ENCODE measurements around the gene FGFR1OP2.

The FGFR1OP2 gene

DNA sequence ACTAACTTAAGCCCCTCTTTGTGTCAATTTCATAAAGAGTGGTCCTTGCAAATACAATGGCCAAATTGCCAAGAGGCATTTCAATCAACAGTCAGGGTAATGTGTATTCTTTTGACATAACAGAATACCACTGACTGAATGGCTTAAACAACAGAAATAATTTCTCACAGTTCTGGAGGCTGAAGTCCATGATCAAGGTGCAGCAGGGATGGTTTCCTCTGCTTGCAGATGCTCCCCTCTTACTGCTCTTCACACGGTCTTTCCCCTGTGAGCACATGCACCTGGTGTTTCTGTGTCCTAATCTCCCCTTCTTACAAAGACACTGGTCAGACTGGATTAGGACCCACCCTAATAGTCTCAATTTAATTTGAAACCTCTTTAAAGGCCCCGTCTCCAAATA is 31.9 kb downstream of the FGFR1OP2 start:
- no peak for DNase-seq (ENCODE audit: low read depth)
- H3K4me3 ChIP-seq (ENCODE audit: low read depth, low read length): no peak overlapping the region
- TF ChIP-seq POLR2A (IDR thresholded peaks at IDR 0.05; ENCODE audit: extremely low read depth, insufficient read length) (no peak), MYC (IDR thresholded peaks at IDR 0.05; ENCODE audit: low read depth, low read length) (no peak)
- TF ChIP-seq, protein P1, sequence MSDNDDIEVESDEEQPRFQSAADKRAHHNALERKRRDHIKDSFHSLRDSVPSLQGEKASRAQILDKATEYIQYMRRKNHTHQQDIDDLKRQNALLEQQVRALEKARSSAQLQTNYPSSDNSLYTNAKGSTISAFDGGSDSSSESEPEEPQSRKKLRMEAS (IDR thresholded peaks at IDR 0.05; ENCODE audit: low read depth, low read length): no peak
- TF ChIP-seq, protein P2, sequence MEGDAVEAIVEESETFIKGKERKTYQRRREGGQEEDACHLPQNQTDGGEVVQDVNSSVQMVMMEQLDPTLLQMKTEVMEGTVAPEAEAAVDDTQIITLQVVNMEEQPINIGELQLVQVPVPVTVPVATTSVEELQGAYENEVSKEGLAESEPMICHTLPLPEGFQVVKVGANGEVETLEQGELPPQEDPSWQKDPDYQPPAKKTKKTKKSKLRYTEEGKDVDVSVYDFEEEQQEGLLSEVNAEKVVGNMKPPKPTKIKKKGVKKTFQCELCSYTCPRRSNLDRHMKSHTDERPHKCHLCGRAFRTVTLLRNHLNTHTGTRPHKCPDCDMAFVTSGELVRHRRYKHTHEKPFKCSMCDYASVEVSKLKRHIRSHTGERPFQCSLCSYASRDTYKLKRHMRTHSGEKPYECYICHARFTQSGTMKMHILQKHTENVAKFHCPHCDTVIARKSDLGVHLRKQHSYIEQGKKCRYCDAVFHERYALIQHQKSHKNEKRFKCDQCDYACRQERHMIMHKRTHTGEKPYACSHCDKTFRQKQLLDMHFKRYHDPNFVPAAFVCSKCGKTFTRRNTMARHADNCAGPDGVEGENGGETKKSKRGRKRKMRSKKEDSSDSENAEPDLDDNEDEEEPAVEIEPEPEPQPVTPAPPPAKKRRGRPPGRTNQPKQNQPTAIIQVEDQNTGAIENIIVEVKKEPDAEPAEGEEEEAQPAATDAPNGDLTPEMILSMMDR (IDR thresholded peaks at IDR 0.05; ENCODE audit: low read depth, low read length): no peak

DNA sequence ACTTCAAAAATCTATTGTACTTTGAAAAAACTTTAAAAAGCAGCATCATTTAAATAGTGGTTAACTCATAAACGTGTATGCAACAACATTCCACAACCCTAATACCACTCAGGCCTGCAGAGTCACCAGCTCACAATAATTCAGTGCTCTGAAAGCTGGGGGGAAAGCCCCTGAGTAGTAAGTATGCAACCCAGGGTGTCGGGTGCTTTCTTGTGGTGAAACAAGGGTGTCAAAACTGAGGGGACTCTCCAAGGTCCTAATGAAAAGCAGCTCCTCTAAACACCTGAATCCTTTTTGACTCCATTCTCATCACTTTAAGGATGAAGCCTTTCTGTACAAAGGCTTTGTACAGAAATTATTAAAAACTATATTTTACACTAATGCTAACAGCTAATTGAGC is 33.7 kb downstream of the FGFR1OP2 start:
- no peak for DNase-seq (ENCODE audit: low read depth)
- TF ChIP-seq, protein P1 (IDR thresholded peaks at IDR 0.05; ENCODE audit: low read depth, low read length): no peak
- TF ChIP-seq MYC (IDR thresholded peaks at IDR 0.05; ENCODE audit: low read depth, low read length): no peak
- TF ChIP-seq POLR2A (IDR thresholded peaks at IDR 0.05; ENCODE audit: extremely low read depth, insufficient read length): no peak
- TF ChIP-seq, protein P2 (IDR thresholded peaks at IDR 0.05; ENCODE audit: low read depth, low read length): no peak
- H3K4me3 ChIP-seq (ENCODE audit: low read depth, low read length): no peak overlapping the region

DNA sequence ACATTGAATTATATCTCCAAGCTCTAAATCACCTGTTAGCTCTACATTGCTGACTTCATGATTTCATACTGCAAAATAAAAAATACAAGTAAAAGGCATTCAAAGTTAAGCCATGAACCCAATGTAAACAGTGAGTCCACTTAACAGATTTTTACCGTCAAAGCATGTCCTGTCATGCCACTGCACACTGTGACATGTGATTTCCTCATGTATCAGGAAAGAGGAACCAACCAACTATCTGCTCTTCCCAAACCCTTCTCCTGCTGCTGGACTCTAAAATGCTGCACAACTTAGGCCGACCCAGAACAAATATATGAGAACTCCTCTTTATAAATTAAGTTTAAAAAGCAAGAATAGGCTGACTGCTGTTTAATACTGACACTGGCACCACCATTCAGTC is 38.4 kb downstream of the FGFR1OP2 start:
- TF ChIP-seq, protein P1 (IDR thresholded peaks at IDR 0.05; ENCODE audit: low read depth, low read length): peak; percentile 82
- TF ChIP-seq, protein P2 (IDR thresholded peaks at IDR 0.05; ENCODE audit: low read depth, low read length): no peak
- TF ChIP-seq POLR2A (IDR thresholded peaks at IDR 0.05; ENCODE audit: extremely low read depth, insufficient read length): no peak
- DNase-seq (ENCODE audit: low read depth): no peak
- no peak overlapping the region for H3K4me3 ChIP-seq (ENCODE audit: low read depth, low read length)

DNA sequence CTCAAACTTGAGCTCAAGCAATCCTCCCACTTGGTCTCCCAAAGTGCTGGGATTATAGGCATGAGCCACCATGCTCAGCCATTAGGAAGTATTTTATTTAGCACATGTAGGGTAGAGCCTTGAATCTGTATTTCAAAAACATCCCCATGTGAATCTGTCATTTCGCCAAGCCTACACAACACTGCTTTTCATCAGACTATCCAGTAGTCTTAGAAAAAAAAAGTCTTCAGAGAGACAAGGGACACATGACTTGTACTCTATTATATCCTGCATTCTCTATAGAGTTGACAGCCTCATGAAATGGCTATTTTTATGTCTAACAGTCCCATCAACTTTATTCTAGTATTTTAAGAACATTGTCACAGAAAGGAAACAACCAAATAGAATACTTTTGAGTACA is 40.5 kb downstream of the FGFR1OP2 start:
- TF ChIP-seq, protein P1 (IDR thresholded peaks at IDR 0.05; ENCODE audit: low read depth, low read length): no peak
- no peak for TF ChIP-seq POLR2A (IDR thresholded peaks at IDR 0.05; ENCODE audit: extremely low read depth, insufficient read length)
- no peak overlapping the region for H3K4me3 ChIP-seq (ENCODE audit: low read depth, low read length)
- no peak for DNase-seq (ENCODE audit: low read depth)

DNA sequence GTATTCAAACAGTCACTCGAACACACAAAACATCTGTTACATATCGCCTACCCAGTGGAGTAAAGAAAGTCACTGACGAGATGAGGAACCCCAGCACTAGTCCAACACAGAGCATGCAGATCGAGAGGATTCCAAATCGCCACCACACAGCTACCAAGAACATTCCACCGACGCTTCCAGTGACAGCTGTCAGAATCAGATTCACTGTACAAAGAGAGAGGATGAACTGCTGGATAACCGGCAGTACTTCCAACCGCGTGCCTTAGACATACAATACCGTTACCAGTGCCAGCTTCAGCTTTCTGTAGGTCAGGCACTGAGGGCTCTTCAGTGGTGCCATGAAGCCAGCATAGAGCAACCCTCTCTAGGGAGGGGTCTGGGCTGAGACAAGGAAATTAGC is 41.5 kb downstream of the FGFR1OP2 start:
- DNase-seq (ENCODE audit: low read depth): no peak
- no peak for TF ChIP-seq MYC (IDR thresholded peaks at IDR 0.05; ENCODE audit: low read depth, low read length)
- TF ChIP-seq, protein P2 (IDR thresholded peaks at IDR 0.05; ENCODE audit: low read depth, low read length): no peak
- TF ChIP-seq, protein P1 (IDR thresholded peaks at IDR 0.05; ENCODE audit: low read depth, low read length): no peak
- TF ChIP-seq POLR2A (IDR thresholded peaks at IDR 0.05; ENCODE audit: extremely low read depth, insufficient read length): no peak

DNA sequence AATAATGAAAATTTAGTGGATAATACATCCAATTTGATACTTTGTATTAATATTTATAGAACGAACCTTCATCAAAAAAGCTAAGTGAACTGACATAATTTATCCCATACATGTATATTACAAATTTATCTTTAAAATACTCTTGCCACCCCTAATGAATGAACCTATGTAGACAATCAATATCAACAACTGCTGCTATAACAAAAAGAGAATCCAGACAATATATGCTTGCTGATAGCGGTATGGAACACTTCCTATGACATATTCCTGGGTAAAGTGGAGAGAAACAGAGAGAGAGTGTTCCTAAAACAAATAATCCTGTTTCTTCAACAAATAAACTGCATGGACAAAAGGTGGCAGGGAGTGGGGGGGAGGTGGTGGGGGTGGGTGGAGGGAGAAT is 44.6 kb downstream of the FGFR1OP2 start:
- DNase-seq (ENCODE audit: low read depth): no peak
- no peak overlapping the region for H3K4me3 ChIP-seq (ENCODE audit: low read depth, low read length)
- TF ChIP-seq, protein P1 (IDR thresholded peaks at IDR 0.05; ENCODE audit: low read depth, low read length): no peak
- TF ChIP-seq, protein P2 (IDR thresholded peaks at IDR 0.05; ENCODE audit: low read depth, low read length): no peak
- TF ChIP-seq POLR2A (IDR thresholded peaks at IDR 0.05; ENCODE audit: extremely low read depth, insufficient read length) (no peak), MYC (IDR thresholded peaks at IDR 0.05; ENCODE audit: low read depth, low read length) (no peak)

More for the DNA sequence above, 41.5 kb downstream of the FGFR1OP2 start:
- no peak overlapping the region for H3K4me3 ChIP-seq (ENCODE audit: low read depth, low read length)
